ENCODE measurements around the gene TARS3. TPM values are rescaled to one million over a fixed set of nuclear protein-coding genes. Genes with fewer than 3 reads are reported as not detected.
"Not testable (repeated sequence)": the region's sequence is repeated elsewhere in the genome, so short reads cannot be mapped to it uniquely, and the experiment has no call there.

The TARS3 gene
- total and polyA plus RNA-seq, 9 donors: 14.6 to 19.3 (median 18.2) TPM

- Histone ChIP-seq H3K4me3 (ENCODE audit: low read length) (no peak overlapping the region), H3K9me3 (replicated peaks; ENCODE audit: control insufficient read depth, low read depth, low read length) (no peaks in the 10 kb centered on the region), H3K27ac (ENCODE audit: low read length) (no peak overlapping the region), H3K27me3 (ENCODE audit: control insufficient read depth, insufficient read depth, low read length) (no peaks in the 10 kb centered on the region), H3K36me3 (ENCODE audit: control insufficient read depth, insufficient read depth, low read length) (peaks cover 13% of the 10 kb centered on the region), H3K4me1 (ENCODE audit: control insufficient read depth, insufficient read depth, low read length) (peaks cover 1% of the 10 kb centered on the region)
- DNase-seq: peak; percentile 41
- 26% methylated on average over 2 of the region's 9 CpGs for WGBS (ENCODE audit: insufficient coverage)
Observed at GRCh38 chr15:101657968-101658784, 66.1 kb downstream of the TARS3 start.

DNA sequence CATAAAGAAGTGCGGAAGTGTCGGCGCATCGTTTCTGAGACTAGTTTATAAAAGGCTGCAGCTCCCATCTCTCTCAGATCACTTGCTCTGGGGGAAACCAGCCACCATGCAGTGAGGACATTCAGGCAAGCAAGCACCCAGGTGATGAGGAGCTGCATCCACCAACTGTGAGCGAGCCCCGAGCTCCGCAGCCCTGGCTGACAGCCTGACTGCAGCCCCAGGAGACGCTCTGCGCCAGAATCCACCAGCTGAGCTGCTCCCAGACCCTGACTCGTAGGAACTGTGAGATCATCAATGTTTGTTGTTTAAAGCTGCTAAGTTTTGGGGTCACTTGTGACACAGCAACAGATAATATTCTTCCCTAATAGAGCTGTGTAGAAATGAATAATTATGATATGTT is 67.1 kb downstream of the TARS3 start:
- H3K4me1 ChIP-seq (ENCODE audit: control insufficient read depth, insufficient read depth, low read length): peaks cover 7% of the 10 kb centered on the region

DNA sequence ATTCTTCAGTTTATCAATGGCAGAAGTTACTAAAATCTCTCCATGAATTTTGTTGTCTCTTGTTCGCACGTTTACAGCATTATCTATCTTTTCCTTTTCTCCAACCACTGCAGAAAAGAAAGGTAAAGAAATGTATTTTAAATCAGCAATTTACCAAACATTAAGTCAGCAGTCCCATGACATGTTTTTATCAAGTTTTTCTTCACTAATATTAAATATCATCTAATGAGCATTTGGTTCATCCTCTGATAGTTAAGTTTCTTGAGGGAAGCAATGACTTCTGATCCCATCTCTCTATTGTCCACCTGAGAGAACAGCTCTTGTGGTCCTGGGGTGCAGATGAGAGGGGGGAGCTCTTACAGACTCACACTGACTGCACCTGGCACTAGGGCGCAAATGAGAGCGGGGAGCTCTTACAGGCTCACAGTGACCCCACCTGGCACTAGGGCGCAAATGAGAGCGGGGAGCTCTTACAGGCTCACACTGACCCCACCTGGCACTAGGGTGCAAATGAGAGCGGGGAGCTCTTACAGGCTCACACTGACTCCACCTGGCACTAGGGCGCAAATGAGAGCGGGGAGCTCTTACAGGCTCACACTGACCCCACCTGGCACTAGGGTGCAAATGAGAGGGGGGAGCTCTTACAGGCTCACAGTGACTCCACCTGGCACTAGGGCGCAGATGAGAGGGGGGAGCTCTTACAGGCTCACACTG is 69.5 kb downstream of the TARS3 start:
- WGBS (ENCODE audit: insufficient coverage): no CpG with 5 or more reads among the region's 10 CpGs
- H3K27ac ChIP-seq (ENCODE audit: low read length): not testable (repeated sequence)

More for the DNA sequence above, 67.1 kb downstream of the TARS3 start:
- no peaks in the 10 kb centered on the region for H3K27me3 ChIP-seq (ENCODE audit: control insufficient read depth, insufficient read depth, low read length)
- DNase-seq: no peak
- no peak overlapping the region for H3K4me3 ChIP-seq (ENCODE audit: low read length)
- H3K36me3 ChIP-seq (ENCODE audit: control insufficient read depth, insufficient read depth, low read length): peaks cover 13% of the 10 kb centered on the region
- H3K27ac ChIP-seq (ENCODE audit: low read length): no peak overlapping the region
- no peaks in the 10 kb centered on the region for H3K9me3 ChIP-seq (replicated peaks; ENCODE audit: control insufficient read depth, low read depth, low read length)
- 71% methylated on average over 5 of the region's 10 CpGs for WGBS (ENCODE audit: insufficient coverage)

DNA sequence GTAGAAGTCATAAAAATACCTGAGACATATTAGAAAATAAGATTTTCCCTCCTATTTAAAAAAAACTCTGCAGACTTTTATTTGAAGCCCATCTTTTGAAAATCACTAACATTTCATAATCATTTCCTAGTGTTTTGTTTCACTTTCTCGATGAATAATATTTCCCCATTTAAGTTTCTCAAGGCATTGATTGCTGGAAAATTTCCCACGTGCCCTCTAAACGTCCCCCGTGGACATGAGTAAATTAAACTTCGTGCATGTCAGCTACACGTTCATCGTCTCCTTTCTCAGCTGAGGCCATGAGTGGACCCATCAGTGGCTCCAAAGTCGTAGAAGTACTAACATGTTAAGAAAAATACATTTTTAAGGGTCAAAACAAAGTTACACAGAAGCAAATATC is 70.1 kb downstream of the TARS3 start:
- WGBS (ENCODE audit: insufficient coverage): 69% methylated on average over 6 of the region's 8 CpGs
- no peak for DNase-seq
- Histone ChIP-seq H3K9me3 (replicated peaks; ENCODE audit: control insufficient read depth, low read depth, low read length) (no peaks in the 10 kb centered on the region), H3K4me1 (ENCODE audit: control insufficient read depth, insufficient read depth, low read length) (peaks cover 11% of the 10 kb centered on the region), H3K27ac (ENCODE audit: low read length) (no peak overlapping the region), H3K27me3 (ENCODE audit: control insufficient read depth, insufficient read depth, low read length) (no peaks in the 10 kb centered on the region), H3K4me3 (ENCODE audit: low read length) (no peak overlapping the region), H3K36me3 (ENCODE audit: control insufficient read depth, insufficient read depth, low read length) (peaks cover 7% of the 10 kb centered on the region)

More for the DNA sequence above, 69.5 kb downstream of the TARS3 start:
- H3K36me3 ChIP-seq (ENCODE audit: control insufficient read depth, insufficient read depth, low read length); DNase-seq; H3K9me3 ChIP-seq (replicated peaks; ENCODE audit: control insufficient read depth, low read depth, low read length); H3K4me3 ChIP-seq (ENCODE audit: low read length); H3K27me3 ChIP-seq (ENCODE audit: control insufficient read depth, insufficient read depth, low read length): not testable (repeated sequence)
- H3K4me1 ChIP-seq (ENCODE audit: control insufficient read depth, insufficient read depth, low read length): peaks cover 11% of the 10 kb centered on the region

DNA sequence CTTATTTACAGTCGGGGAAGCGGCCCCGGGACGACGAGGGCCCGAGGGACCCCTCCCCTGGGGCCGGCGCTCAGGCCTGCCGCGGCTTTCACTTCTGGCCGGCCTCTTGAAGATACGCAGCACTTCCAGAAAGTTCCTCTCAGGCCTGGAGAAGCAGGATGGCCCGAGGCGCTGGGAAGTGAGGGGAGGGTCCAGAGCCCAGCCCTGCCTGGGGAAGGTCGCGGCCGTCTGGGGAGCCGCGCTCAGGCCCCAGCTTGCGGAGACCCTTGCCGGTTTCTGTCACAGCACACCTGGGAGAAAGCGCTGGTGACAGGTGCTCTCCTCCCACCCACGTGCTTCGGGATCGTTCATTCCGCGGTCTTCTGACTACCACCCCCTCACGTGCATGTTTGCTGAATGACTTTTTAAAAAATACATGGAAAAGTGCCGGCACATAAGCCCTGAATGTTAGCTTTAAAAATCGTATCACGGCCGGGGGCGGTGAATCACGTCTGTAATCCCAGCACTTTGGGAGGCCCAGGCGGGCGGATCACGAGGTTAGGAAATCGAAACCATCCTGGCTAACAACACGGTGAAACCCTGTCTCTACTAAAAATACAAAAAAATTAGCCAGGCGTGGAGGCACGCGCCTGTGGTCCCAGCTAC is 71.4 kb downstream of the TARS3 start:
- H3K4me3 ChIP-seq (ENCODE audit: low read length): peak overlapping the region; percentile 76
- H3K36me3 ChIP-seq (ENCODE audit: control insufficient read depth, insufficient read depth, low read length): peaks cover 7% of the 10 kb centered on the region
- no peaks in the 10 kb centered on the region for H3K27me3 ChIP-seq (ENCODE audit: control insufficient read depth, insufficient read depth, low read length)
- peaks cover 11% of the 10 kb centered on the region for H3K4me1 ChIP-seq (ENCODE audit: control insufficient read depth, insufficient read depth, low read length)
- peak overlapping the region; percentile 91 for H3K27ac ChIP-seq (ENCODE audit: low read length)
- WGBS (ENCODE audit: insufficient coverage): 13% methylated on average over 35 of the region's 42 CpGs
- no peak for DNase-seq
- no peaks in the 10 kb centered on the region for H3K9me3 ChIP-seq (replicated peaks; ENCODE audit: control insufficient read depth, low read depth, low read length)

GRCh38 chr15:101652098-101652785 is 72.0 kb downstream of the TARS3 start, which contains the start of gene TM2D3:
Gene TM2D3, minus strand, starts transcription at chr15:101652381. Its CDS starts 20 bp downstream, at chr15:101652361.
- Histone ChIP-seq H3K27me3 (ENCODE audit: control insufficient read depth, insufficient read depth, low read length) (no peaks in the 10 kb centered on the region), H3K4me1 (ENCODE audit: control insufficient read depth, insufficient read depth, low read length) (peaks cover 12% of the 10 kb centered on the region), H3K36me3 (ENCODE audit: control insufficient read depth, insufficient read depth, low read length) (peaks cover 8% of the 10 kb centered on the region), H3K27ac (ENCODE audit: low read length) (peak within 1 kb of the TSS; percentile 96), H3K4me3 (ENCODE audit: low read length) (peak within 1 kb of the TSS; percentile 76), H3K9me3 (replicated peaks; ENCODE audit: control insufficient read depth, low read depth, low read length) (no peaks in the 10 kb centered on the region)
- peak; percentile 98 for DNase-seq
- 0% methylated on average over 75 of the region's 75 CpGs for WGBS (ENCODE audit: insufficient coverage)

GRCh38 chr15:101651554-101652097 is 72.6 kb downstream of the TARS3 start:
- Histone ChIP-seq H3K9me3 (replicated peaks; ENCODE audit: control insufficient read depth, low read depth, low read length) (no peaks in the 10 kb centered on the region), H3K36me3 (ENCODE audit: control insufficient read depth, insufficient read depth, low read length) (peaks cover 11% of the 10 kb centered on the region), H3K27me3 (ENCODE audit: control insufficient read depth, insufficient read depth, low read length) (no peaks in the 10 kb centered on the region), H3K4me1 (ENCODE audit: control insufficient read depth, insufficient read depth, low read length) (peaks cover 13% of the 10 kb centered on the region), H3K4me3 (ENCODE audit: low read length) (peak overlapping the region; percentile 76), H3K27ac (ENCODE audit: low read length) (peak overlapping the region; percentile 96)
- DNase-seq: peak; percentile 71
- under 1% methylated on average over 30 of the region's 32 CpGs for WGBS (ENCODE audit: insufficient coverage)

GRCh38 chr15:101650145-101650544 is 74.1 kb downstream of the TARS3 start:
- no peaks in the 10 kb centered on the region for H3K27me3 ChIP-seq (ENCODE audit: control insufficient read depth, insufficient read depth, low read length)
- peaks cover 15% of the 10 kb centered on the region for H3K36me3 ChIP-seq (ENCODE audit: control insufficient read depth, insufficient read depth, low read length)
- no peaks in the 10 kb centered on the region for H3K9me3 ChIP-seq (replicated peaks; ENCODE audit: control insufficient read depth, low read depth, low read length)
- no peak for DNase-seq
- H3K27ac ChIP-seq (ENCODE audit: low read length): no peak overlapping the region
- no peak overlapping the region for H3K4me3 ChIP-seq (ENCODE audit: low read length)
- WGBS (ENCODE audit: insufficient coverage): 80% methylated on average over 1 of the region's 5 CpGs
- H3K4me1 ChIP-seq (ENCODE audit: control insufficient read depth, insufficient read depth, low read length): peaks cover 13% of the 10 kb centered on the region

DNA sequence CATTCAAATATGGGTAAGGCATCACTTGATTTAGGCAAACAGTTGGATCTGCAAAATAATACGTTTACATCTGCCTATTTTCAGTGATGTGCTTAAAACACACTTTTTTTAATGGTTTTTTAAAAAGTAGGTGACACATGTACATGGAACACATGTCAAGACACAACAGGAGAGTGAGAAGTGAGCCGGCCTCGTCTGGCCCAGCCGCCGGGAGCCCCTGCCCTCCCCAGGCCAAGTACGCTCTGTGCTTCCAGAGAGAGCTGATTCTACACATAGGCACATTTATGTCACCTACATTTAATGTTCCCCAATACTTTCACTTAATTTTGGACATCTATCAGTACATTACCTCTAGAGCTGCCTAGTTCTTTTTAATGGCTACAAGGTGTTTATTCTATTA is 75.9 kb downstream of the TARS3 start:
- no peak for DNase-seq
- H3K4me3 ChIP-seq (ENCODE audit: low read length): no peak overlapping the region
- no peaks in the 10 kb centered on the region for H3K27me3 ChIP-seq (ENCODE audit: control insufficient read depth, insufficient read depth, low read length)
- peaks cover 13% of the 10 kb centered on the region for H3K4me1 ChIP-seq (ENCODE audit: control insufficient read depth, insufficient read depth, low read length)
- peaks cover 28% of the 10 kb centered on the region for H3K36me3 ChIP-seq (ENCODE audit: control insufficient read depth, insufficient read depth, low read length)
- 85% methylated on average over 5 of the region's 6 CpGs for WGBS (ENCODE audit: insufficient coverage)
- no peak overlapping the region for H3K27ac ChIP-seq (ENCODE audit: low read length)
- no peaks in the 10 kb centered on the region for H3K9me3 ChIP-seq (replicated peaks; ENCODE audit: control insufficient read depth, low read depth, low read length)
